Esophagus muscularis mucosa (tissue), 4 donors: ENCODE results near the gene GRB7. TPM values are rescaled to one million over a fixed set of nuclear protein-coding genes. Genes with fewer than 3 reads are reported as not detected.

Experiments
- DNase-seq: peaks from one replicate; pipeline ENCODE4 v3.0.0-alpha.2; 2017; ENCODE audit errors: extremely low spot score
- H3K27ac ChIP-seq, 4 donors: fragments of 200-600 bp; sonication (generic); replicated peaks in 1 of 4; 1 replicate in 3 of 4; 2 replicates in 1 of 4; pipeline ENCODE4 v1.5.1; 2016 to 2019; ENCODE audit warnings: mild to moderate bottlenecking in 1 of 4
- H3K27me3 ChIP-seq, 4 donors: fragments of 200-600 bp; sonication (generic); one replicate each; pipeline versions ENCODE4 v1.5.1 to v1.6.0; 2016 to 2019
- H3K36me3 ChIP-seq, 4 donors: fragments of 200-600 bp; sonication (generic); one replicate each; pipeline ENCODE4 v1.5.1; 2016 to 2019
- H3K4me1 ChIP-seq, 4 donors: fragments of 200-600 bp; sonication (generic); one replicate each; pipeline ENCODE4 v1.5.1; 2016 to 2019
- H3K4me3 ChIP-seq, 4 donors: fragments of 200-600 bp; sonication (generic); 1 replicate in 2 of 4; 2 replicates in 2 of 4; pipeline ENCODE4 v1.5.1; 2016 to 2019; ENCODE audit warnings: mild to moderate bottlenecking in 4 of 4, moderate library complexity in 1 of 4
- H3K9me3 ChIP-seq, 4 donors: fragments of 200-600 bp; sonication (generic); 1 replicate in 3 of 4; 2 replicates in 1 of 4; pipeline ENCODE4 v1.5.1; 2016 to 2019
- CTCF ChIP-seq, 3 experiments: fragments of 200-600 bp in 2 of 3; fragments of 450-650 bp in 1 of 3; sonication (generic) in 2 of 3; IDR thresholded peaks; one replicate each; pipeline ENCODE4 v1.5.1; 2017 to 2019; ENCODE audit warnings: antibody characterized with exemption in 3 of 3, mild to moderate bottlenecking in 2 of 3, moderate library complexity in 1 of 3
- EP300 ChIP-seq: sonication (generic); formaldehyde crosslinking; IDR thresholded peaks from one replicate; pipeline ENCODE4 v1.6.1; 2017; ENCODE audit warnings: antibody characterized with exemption
- POLR2A ChIP-seq: fragments of 450-650 bp; IDR thresholded peaks from one replicate; pipeline ENCODE4 v1.6.1; 2017; ENCODE audit warnings: antibody characterized with exemption, moderate library complexity, mild to moderate bottlenecking, low read depth
- POLR2AphosphoS5 ChIP-seq, 2 donors: sonication (generic); formaldehyde crosslinking; IDR thresholded peaks; one replicate each; pipeline ENCODE4 v1.6.1; 2017; ENCODE audit warnings: antibody characterized with exemption in 2 of 2
- WGBS: methylation state at CpG from one replicate; pipeline ENCODE4 v1.1.5; 2018; 5-methylcytosine and 5-hydroxymethylcytosine counted together
- intact Hi-C: fragments of 100-400 bp; cut with DNase I; formaldehyde crosslinking; loops from one replicate; pipeline ENCODE4 v1.15.1; 2023
- total RNA-seq, 4 donors: library from RNA; depleted of rRNA; stranded (reverse); fragments of >200 nt; gene quantifications; one replicate each; pipeline versions ENCODE4 v1.1.0 to v1.2.1, GENCODE V29; 2016

The GRB7 gene
- total RNA-seq, 4 donors from 2014 or later: 0.23 to 0.83 (median 0.55) TPM

- intact Hi-C loops: loop anchor here (10.0 kb wide), 1 partner anchor 198 kb away; no protein-coding TSS in a partner anchor
- Histone ChIP-seq H3K4me1 (peaks cover 14 to 25% (median 22%) of the 10 kb centered on the region in 4 donors), H3K27ac (no peak overlapping the region), H3K4me3 (no peak overlapping the region), H3K27me3 (peaks cover 0 to 20% (median under 1%) of the 10 kb centered on the region in 4 donors), H3K36me3 (no peaks in the 10 kb centered on the region), H3K9me3 (no peaks in the 10 kb centered on the region)
- 77% methylated on average over 7 of the region's 7 CpGs for WGBS
- TF ChIP-seq POLR2AphosphoS5 (IDR thresholded peaks at IDR 0.05) (no peak), POLR2A (no peak), CTCF (IDR thresholded peaks at IDR 0.05) (no peak), EP300 (no peak)
- no peak for DNase-seq
Measured at GRCh38 chr17:39756380-39757079, 18.8 kb downstream of the GRB7 start.

DNA sequence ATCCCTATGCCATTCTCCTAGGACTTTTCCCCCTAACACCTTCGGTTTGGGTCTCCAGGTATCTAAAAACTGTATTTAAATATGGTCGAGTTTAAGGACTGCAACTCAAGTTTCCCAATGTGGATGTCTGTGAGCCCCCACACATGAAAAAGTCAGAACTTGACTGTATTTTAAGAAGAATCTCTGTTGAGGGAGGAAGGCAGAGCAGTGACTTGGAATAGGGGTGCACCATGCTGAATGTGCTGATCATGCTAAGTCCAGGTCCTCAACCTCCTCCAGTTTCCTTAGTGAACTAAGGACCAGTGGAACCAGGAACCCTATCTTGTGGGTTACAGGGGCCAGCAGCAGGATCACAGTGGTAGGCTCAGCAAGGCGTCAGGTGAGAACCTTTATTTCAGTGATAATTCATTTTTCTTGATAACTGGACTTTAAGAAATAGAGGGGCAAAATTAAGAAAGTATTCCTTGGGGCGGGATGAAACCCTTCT is 19.5 kb downstream of the GRB7 start:
- no peak for DNase-seq
- H3K36me3 ChIP-seq: no peaks in the 10 kb centered on the region
- no peak overlapping the region for H3K27ac ChIP-seq
- H3K4me3 ChIP-seq: no peak overlapping the region
- peaks cover 14 to 25% (median 22%) of the 10 kb centered on the region in 4 donors for H3K4me1 ChIP-seq
- WGBS: 87% methylated on average over 4 of the region's 4 CpGs
- no peak for TF ChIP-seq CTCF (IDR thresholded peaks at IDR 0.05)
- no peak for TF ChIP-seq POLR2A
- TF ChIP-seq EP300: no peak
- TF ChIP-seq POLR2AphosphoS5 (IDR thresholded peaks at IDR 0.05): no peak
- intact Hi-C loops: loop anchor here (10.0 kb wide), 1 partner anchor 198 kb away; no protein-coding TSS in a partner anchor
- peaks cover 0 to 27% (median 4%) of the 10 kb centered on the region in 4 donors for H3K27me3 ChIP-seq
- H3K9me3 ChIP-seq: no peaks in the 10 kb centered on the region

GRCh38 chr17:39757931-39758873 is 20.5 kb downstream of the GRB7 start:
- no peaks in the 10 kb centered on the region for H3K9me3 ChIP-seq
- peaks cover 11 to 22% (median 19%) of the 10 kb centered on the region in 4 donors for H3K4me1 ChIP-seq
- H3K36me3 ChIP-seq: no peaks in the 10 kb centered on the region
- H3K27ac ChIP-seq: no peak overlapping the region
- whole genome bisulfite sequencing: 61% methylated on average over 12 of the region's 12 CpGs
- TF ChIP-seq POLR2AphosphoS5 (IDR thresholded peaks at IDR 0.05): no peak
- TF ChIP-seq CTCF (IDR thresholded peaks at IDR 0.05): no peak
- no peak for TF ChIP-seq EP300
- intact Hi-C loops: loop anchor here (10.0 kb wide), 1 partner anchor 197 kb away; no protein-coding TSS in a partner anchor
- H3K27me3 ChIP-seq: peaks cover 0 to 34% (median 4%) of the 10 kb centered on the region in 4 donors
- no peak overlapping the region for H3K4me3 ChIP-seq
- no peak for DNase-seq

DNA sequence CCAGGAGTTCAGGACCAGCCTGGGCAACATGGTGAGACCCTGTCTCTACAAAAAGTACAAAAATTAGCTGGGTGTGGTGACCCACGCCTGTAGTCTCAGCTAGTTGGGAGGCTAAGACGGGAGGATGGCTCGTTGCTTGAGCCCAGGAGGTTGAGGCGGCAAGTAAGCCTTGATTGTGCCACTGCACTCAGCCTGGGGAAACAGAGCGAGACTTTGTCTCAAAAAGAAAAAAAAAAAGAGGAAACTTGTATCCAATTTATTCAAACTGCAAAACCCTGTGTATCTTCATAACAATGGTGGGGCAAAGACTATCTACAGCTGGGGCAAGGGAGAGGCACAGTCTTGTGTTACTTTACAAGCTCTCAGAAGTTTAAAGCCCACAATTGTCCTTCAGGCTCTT is 21.5 kb downstream of the GRB7 start:
- no peak for TF ChIP-seq CTCF (IDR thresholded peaks at IDR 0.05)
- no peak for TF ChIP-seq POLR2A
- no peak for TF ChIP-seq POLR2AphosphoS5 (IDR thresholded peaks at IDR 0.05)
- TF ChIP-seq EP300: no peak
- 86% methylated on average over 5 of the region's 5 CpGs for WGBS
- Histone ChIP-seq H3K4me1 (peaks cover 6 to 13% (median 11%) of the 10 kb centered on the region in 4 donors), H3K27me3 (peaks cover 0 to 41% (median 4%) of the 10 kb centered on the region in 4 donors), H3K4me3 (no peak overlapping the region), H3K27ac (no peak overlapping the region), H3K9me3 (no peaks in the 10 kb centered on the region), H3K36me3 (no peaks in the 10 kb centered on the region)
- intact Hi-C loops: loop anchor here (10.0 kb wide), 1 partner anchor 196 kb away; no protein-coding TSS in a partner anchor
- DNase-seq: no peak
